ENCODE data around the gene OR51Q1.

Gene OR51Q1, protein sequence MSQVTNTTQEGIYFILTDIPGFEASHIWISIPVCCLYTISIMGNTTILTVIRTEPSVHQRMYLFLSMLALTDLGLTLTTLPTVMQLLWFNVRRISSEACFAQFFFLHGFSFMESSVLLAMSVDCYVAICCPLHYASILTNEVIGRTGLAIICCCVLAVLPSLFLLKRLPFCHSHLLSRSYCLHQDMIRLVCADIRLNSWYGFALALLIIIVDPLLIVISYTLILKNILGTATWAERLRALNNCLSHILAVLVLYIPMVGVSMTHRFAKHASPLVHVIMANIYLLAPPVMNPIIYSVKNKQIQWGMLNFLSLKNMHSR

DNA sequence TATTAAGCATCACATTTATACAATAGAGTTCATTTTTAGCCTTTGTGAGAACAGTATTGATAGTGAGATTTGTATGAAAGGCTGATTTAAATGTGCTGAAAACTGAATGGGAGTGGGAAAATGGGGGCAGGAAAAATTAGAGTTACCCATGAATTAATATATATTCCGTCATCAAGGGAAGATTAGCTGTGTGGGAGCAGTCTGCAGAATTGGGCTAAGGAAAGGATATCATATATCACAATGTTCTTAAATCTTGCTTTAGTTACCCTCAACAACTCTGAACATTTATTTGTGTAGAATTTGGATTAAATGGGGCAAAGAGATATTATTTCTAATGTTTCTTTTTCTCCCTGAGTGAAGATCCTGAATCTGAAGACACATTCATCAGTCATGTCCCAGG lies at the start of gene OR51Q1:
OR51Q1 (plus strand) TSS at position 301 of the 400 bp plus-strand sequence; CDS start at position 391, 90 bp downstream.
- Histone ChIP-seq H3K4me1 (no peaks in the 10 kb centered on the region), H3K27ac (no peak within 1 kb of the TSS), H3K36me3 (no peaks in the 10 kb centered on the region), H3K27me3 (no peaks in the 10 kb centered on the region), H3K9ac (no peak within 1 kb of the TSS), H3K4me2 (no peak within 1 kb of the TSS), H3K4me3 (no peak within 1 kb of the TSS), H4K20me1 (no peaks in the 10 kb centered on the region), H3K9me3 (peaks cover 3% of the 10 kb centered on the region; the same call in 1 of the 2 replicates)
- TF ChIP-seq Cebpa-rat (IDR thresholded peaks at IDR 0.05): no peak

DNA sequence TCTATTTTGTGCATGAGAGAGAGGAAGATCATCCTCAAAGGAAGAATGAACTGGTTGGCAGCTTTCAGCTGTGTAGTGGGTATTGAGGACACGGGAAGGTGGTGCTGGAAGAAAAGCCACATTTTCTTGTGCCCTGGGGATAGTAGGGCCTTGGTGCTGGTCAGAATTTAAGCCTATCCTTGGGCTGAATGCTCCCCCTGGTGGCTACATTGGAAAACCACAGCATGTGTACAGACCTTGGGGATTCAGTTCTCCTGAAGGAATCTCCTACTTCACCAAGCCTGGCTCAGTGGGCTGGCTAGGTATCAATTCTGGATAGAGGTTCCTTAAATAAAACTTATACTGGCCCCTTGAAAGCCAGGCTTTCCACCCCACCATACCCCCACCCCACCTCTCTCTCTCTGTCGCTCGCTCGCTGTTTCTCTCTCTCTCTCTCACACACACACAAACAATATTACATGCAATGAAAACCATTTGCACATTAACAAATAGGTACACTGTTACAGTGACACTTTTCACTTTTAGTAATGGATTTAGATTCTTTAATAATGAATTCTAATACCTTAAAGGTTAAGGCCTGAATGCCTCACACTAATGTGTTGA lies 41.1 kb upstream of the OR51Q1 start:
- H3K9me3 ChIP-seq: no peaks in the 10 kb centered on the region
- no peaks in the 10 kb centered on the region for H3K27me3 ChIP-seq
- H3K4me2 ChIP-seq: no peak overlapping the region

DNA sequence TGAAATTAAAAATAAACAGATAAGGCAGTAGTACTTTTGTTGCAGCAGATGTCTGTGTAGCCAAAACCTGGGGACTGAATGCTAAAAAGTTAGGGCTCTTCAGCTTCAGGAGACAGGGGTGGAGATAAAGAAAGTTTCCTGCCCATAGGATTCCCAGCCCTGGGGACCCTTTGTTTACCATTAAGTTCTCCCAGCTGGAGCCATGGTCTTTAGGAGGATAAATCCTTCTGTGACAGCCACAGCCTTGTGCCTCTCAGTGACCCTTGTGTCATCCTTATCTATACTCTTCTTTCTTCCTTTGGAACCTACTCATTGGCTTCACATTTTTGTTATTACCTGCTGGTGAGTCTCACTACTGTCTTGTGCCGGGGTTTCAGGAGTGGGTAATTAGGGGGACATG lies 38.3 kb upstream of the OR51Q1 start, which contains the start of gene OR51M1:
OR51M1 (plus strand) TSS at position 237 of the 400 bp plus-strand sequence. CDS start 5,587 bp downstream, outside the sequence.
- no peak for TF ChIP-seq Cebpa-rat (IDR thresholded peaks at IDR 0.05)
- H4K20me1 ChIP-seq: no peaks in the 10 kb centered on the region
- no peaks in the 10 kb centered on the region for H3K36me3 ChIP-seq
- H3K4me3 ChIP-seq: no peak within 1 kb of the TSS
- H3K27ac ChIP-seq: no peak within 1 kb of the TSS
- H3K4me2 ChIP-seq: no peak within 1 kb of the TSS
- H3K9ac ChIP-seq: no peak within 1 kb of the TSS
- no peaks in the 10 kb centered on the region for H3K9me3 ChIP-seq
- no peaks in the 10 kb centered on the region for H3K4me1 ChIP-seq
- H3K27me3 ChIP-seq: no peaks in the 10 kb centered on the region

More for the DNA sequence above, 41.1 kb upstream of the OR51Q1 start:
- no peak for TF ChIP-seq Cebpa-rat (IDR thresholded peaks at IDR 0.05)
- H3K4me1 ChIP-seq: no peaks in the 10 kb centered on the region
- no peak overlapping the region for H3K4me3 ChIP-seq
- no peak overlapping the region for H3K27ac ChIP-seq
- H4K20me1 ChIP-seq: no peaks in the 10 kb centered on the region
- no peaks in the 10 kb centered on the region for H3K36me3 ChIP-seq
- no peak overlapping the region for H3K9ac ChIP-seq

DNA sequence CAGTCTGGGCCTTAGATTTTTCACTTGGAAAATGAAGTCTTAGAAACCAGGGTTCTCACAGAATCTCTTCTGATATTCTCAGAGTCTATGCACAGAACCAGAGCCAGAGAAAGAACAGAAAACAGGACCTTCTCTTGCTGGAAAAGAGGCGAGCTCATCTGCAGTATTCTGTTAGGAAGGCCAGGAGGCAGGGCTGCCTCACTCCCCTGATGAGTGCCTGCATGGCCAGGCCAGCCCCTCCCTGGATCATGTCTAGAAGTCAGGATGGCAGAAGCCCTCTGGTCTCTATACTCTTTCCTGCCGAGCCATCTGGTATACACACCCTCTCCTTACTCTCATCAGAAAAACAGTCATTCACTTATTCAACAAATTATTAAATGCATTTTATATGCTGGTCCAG lies 37.6 kb upstream of the OR51Q1 start:
- H3K9me3 ChIP-seq: no peaks in the 10 kb centered on the region
- H3K4me1 ChIP-seq: no peaks in the 10 kb centered on the region
- no peaks in the 10 kb centered on the region for H4K20me1 ChIP-seq
- no peaks in the 10 kb centered on the region for H3K27me3 ChIP-seq
- H3K27ac ChIP-seq: no peak overlapping the region
- no peak overlapping the region for H3K9ac ChIP-seq
- no peak for TF ChIP-seq Cebpa-rat (IDR thresholded peaks at IDR 0.05)
- no peak overlapping the region for H3K4me3 ChIP-seq
- no peaks in the 10 kb centered on the region for H3K36me3 ChIP-seq
- no peak overlapping the region for H3K4me2 ChIP-seq

DNA sequence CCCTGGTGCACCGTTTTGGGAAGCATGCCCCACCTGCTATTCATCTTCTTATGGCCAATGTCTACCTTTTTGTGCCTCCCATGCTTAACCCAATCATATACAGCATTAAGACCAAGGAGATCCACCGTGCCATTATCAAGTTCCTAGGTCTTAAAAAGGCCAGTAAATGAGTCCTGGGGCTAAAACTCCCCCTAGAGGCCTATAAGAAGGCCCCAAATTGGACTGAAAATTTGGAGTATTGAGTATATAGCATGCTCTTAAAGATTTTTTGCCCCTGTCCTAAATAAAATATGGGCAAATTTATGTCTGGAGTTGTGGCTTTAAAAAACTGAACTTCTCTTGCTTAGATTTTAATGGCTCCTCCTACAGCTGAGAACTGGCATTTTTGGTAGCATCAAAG lies 31.7 kb upstream of the OR51Q1 start:
- no peak for TF ChIP-seq Cebpa-rat (IDR thresholded peaks at IDR 0.05)
- Histone ChIP-seq H3K36me3 (no peaks in the 10 kb centered on the region), H3K4me3 (no peak overlapping the region), H3K9me3 (no peaks in the 10 kb centered on the region), H3K4me2 (no peak overlapping the region), H3K4me1 (no peaks in the 10 kb centered on the region), H3K27me3 (no peaks in the 10 kb centered on the region), H3K27ac (no peak overlapping the region), H3K9ac (no peak overlapping the region), H4K20me1 (no peaks in the 10 kb centered on the region)

DNA sequence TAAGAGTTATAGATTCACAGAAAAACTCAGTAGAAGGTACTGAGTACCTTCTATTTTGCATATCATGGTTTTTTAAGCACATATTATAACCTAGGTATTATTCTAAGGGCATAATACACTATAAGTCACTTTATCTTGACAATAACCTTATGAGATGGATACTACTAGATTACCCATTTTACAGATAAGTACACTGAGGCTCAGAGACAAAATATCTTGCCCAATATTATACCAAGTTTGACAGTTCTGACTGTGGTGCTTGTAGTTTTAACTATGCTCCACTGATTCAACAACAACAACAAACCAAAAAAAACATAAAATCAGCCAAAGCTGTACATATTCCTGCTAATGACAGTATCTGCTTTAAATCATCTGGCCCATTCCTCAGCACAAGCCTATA lies 27.8 kb upstream of the OR51Q1 start:
- H4K20me1 ChIP-seq: no peaks in the 10 kb centered on the region
- H3K9me3 ChIP-seq: no peaks in the 10 kb centered on the region
- H3K27me3 ChIP-seq: no peaks in the 10 kb centered on the region
- no peak overlapping the region for H3K9ac ChIP-seq
- H3K4me2 ChIP-seq: no peak overlapping the region
- no peak overlapping the region for H3K4me3 ChIP-seq
- no peak overlapping the region for H3K27ac ChIP-seq
- TF ChIP-seq Cebpa-rat (IDR thresholded peaks at IDR 0.05): no peak
- no peaks in the 10 kb centered on the region for H3K36me3 ChIP-seq
- no peaks in the 10 kb centered on the region for H3K4me1 ChIP-seq

DNA sequence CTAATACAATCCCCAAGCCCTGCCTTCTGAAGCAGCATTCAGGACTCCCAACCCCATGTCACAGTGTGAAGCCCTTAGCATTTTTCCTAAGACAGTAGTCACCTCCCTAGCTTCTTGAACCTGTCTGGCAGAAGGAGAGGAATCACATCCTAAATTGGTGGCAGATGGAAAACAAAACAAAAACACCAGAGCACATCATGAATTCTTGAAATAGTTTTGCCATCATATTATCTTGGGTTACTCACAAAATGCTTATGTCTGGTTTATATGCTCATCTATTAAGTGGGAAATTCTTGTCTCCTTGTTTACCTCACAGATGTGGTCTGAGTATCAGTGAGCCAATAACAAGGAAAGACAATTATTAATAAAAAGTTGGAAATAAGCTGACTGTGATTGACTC lies 23.0 kb upstream of the OR51Q1 start:
- Histone ChIP-seq H3K36me3 (no peaks in the 10 kb centered on the region), H3K9me3 (no peaks in the 10 kb centered on the region), H3K9ac (no peak overlapping the region), H3K4me2 (no peak overlapping the region), H3K4me3 (no peak overlapping the region), H3K27me3 (no peaks in the 10 kb centered on the region), H3K27ac (no peak overlapping the region), H4K20me1 (no peaks in the 10 kb centered on the region), H3K4me1 (no peaks in the 10 kb centered on the region)
- TF ChIP-seq Cebpa-rat (IDR thresholded peaks at IDR 0.05): no peak

DNA sequence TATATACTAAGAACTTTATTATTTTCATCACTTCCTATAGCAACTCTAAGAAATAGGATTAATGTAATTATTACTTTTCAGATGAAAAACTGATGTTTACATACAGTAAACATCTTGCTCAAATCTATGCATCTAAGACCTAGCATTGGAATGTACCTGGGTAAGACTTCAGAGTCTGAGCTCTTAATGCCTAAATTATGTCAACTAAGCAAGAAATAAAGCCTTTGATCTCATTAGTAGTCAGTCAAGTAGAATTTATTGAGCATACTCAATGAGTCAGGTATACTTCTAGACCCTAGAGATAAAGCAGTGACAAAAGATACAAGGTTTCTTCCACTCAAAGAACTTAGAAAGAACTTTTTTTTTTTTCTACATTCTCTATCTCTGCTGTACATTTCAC lies 16.7 kb upstream of the OR51Q1 start:
- no peak overlapping the region for H3K9ac ChIP-seq
- no peak overlapping the region for H3K4me3 ChIP-seq
- no peaks in the 10 kb centered on the region for H3K36me3 ChIP-seq
- H3K9me3 ChIP-seq: no peaks in the 10 kb centered on the region
- TF ChIP-seq Cebpa-rat (IDR thresholded peaks at IDR 0.05): no peak
- H4K20me1 ChIP-seq: no peaks in the 10 kb centered on the region
- no peak overlapping the region for H3K27ac ChIP-seq
- no peaks in the 10 kb centered on the region for H3K27me3 ChIP-seq
- H3K4me2 ChIP-seq: no peak overlapping the region
- H3K4me1 ChIP-seq: no peaks in the 10 kb centered on the region

DNA sequence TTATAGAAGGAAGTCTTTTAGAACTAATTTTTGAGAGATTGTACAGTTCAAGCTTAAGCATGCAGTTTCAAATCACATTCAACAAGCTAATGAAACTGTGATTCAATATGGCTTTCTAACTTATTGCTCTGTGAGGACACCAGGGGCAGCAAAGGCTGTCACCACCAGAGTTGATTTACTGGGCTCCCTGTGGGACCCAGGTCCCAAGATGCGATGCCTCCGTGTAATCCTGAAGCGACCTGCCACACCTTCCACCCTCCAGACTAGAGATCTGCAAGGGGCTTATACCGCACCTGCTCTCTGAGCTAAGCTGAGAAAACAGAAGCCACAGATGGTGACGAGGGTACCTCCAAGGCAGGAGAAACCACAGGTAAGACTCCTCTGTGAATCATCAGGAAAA lies 918 bp upstream of the OR51Q1 start:
- Histone ChIP-seq H3K4me1 (no peaks in the 10 kb centered on the region), H3K4me2 (no peak overlapping the region), H3K9me3 (peaks cover 3% of the 10 kb centered on the region; the same call in 1 of the 2 replicates), H3K27me3 (no peaks in the 10 kb centered on the region), H3K36me3 (no peaks in the 10 kb centered on the region), H4K20me1 (no peaks in the 10 kb centered on the region), H3K9ac (no peak overlapping the region), H3K4me3 (no peak overlapping the region), H3K27ac (no peak overlapping the region)
- no peak for TF ChIP-seq Cebpa-rat (IDR thresholded peaks at IDR 0.05)

DNA sequence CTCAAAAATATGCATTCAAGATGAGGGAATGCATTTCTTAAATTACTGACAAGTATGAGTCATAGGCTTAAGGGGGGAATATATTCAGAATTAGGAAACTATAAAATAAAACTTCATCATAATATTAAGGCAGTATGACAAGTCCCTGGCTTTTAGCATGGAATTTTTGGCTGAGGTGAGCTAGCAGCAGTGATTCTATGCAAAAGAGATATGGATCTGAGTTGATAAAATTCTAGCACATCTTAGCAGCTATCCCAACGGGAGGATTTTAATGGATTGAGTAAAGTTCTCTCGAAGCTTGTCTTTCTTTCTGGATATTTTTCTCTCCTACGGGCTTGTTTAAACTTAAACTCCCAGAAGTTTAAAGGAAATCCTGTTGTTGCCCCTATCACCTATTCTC lies 1.2 kb downstream of the OR51Q1 start:
- no peak overlapping the region for H3K9ac ChIP-seq
- no peaks in the 10 kb centered on the region for H3K4me1 ChIP-seq
- no peak overlapping the region for H3K4me3 ChIP-seq
- H3K27me3 ChIP-seq: no peaks in the 10 kb centered on the region
- no peaks in the 10 kb centered on the region for H4K20me1 ChIP-seq
- H3K4me2 ChIP-seq: no peak overlapping the region
- no peak for TF ChIP-seq Cebpa-rat (IDR thresholded peaks at IDR 0.05)
- H3K27ac ChIP-seq: no peak overlapping the region
- H3K36me3 ChIP-seq: no peaks in the 10 kb centered on the region
- no peaks in the 10 kb centered on the region for H3K9me3 ChIP-seq
